ENCODE results near the gene C6.

- TF ChIP-seq CTCF (IDR thresholded peaks at IDR 0.05): no peak
- no peak for TF ChIP-seq POLR2A (IDR thresholded peaks at IDR 0.05)
- no peak for TF ChIP-seq POLR2AphosphoS5 (IDR thresholded peaks at IDR 0.05)
- no peak for TF ChIP-seq EP300 (IDR thresholded peaks at IDR 0.05)
Observed at GRCh38 chr5:41213340-41213739, at the start of gene C6.

Measured in stomach (tissue), 4 donors.